ENCODE data around the gene SLC22A23. TPM values are rescaled to one million over a fixed set of nuclear protein-coding genes. Genes with fewer than 3 reads are reported as not detected.

The SLC22A23 gene
- total RNA-seq, 2 experiments from 2014 or later = 13.4 to 13.6 TPM

DNA sequence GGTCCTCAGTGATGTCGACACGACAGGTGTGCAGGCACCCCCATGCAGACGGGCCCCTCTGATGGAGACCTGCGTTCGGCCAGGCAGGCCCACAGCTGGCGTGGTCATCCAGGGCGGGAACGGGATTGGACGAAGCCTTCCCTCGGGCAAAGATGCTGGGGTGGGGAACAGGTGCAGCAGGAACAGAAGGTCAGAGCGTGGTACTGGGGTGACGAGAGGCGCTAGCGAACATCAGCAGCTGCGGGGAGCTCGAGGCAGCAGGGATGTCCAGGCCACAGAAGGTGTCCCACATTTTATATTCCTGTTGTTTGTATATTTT lies 96.2 kb downstream of the SLC22A23 start:
- Histone ChIP-seq H3K36me3 (ENCODE audit: insufficient read depth, low read length) (no peaks in the 10 kb centered on the region), H3K27ac (ENCODE audit: low read depth in 1 of 2, low read length in 2 of 2) (no peak overlapping the region), H3K27me3 (ENCODE audit: control insufficient read depth in 1 of 2, insufficient read depth in 2 of 2, low read length in 2 of 2) (no peaks in the 10 kb centered on the region), H3K4me1 (ENCODE audit: insufficient read depth, low read length) (peaks cover 11% of the 10 kb centered on the region), H3K9me3 (ENCODE audit: control insufficient read depth in 1 of 2, insufficient read depth in 1 of 2, low read length in 2 of 2) (no peaks in the 10 kb centered on the region), H3K4me3 (ENCODE audit: low read length) (no peak overlapping the region)
- CTCF ChIA-PET = no interaction called here
- ATAC-seq (ENCODE audit: poor library complexity) (no peak), DNase-seq (no peak)
- Mint-ChIP-seq H3K4me3 (no peak overlapping the region), H3K36me3 (ENCODE audit: low read depth) (peaks cover 10% of the 10 kb centered on the region), H3K4me1 (ENCODE audit: low read depth) (peaks cover 20% of the 10 kb centered on the region), H3K27me3 (no peaks in the 10 kb centered on the region), H3K27ac (no peak overlapping the region), H3K9me3 (no peaks in the 10 kb centered on the region)
- intact Hi-C loops (cut with DNase I, micrococcal nuclease) = no loop called here
- TF ChIP-seq, protein P1, sequence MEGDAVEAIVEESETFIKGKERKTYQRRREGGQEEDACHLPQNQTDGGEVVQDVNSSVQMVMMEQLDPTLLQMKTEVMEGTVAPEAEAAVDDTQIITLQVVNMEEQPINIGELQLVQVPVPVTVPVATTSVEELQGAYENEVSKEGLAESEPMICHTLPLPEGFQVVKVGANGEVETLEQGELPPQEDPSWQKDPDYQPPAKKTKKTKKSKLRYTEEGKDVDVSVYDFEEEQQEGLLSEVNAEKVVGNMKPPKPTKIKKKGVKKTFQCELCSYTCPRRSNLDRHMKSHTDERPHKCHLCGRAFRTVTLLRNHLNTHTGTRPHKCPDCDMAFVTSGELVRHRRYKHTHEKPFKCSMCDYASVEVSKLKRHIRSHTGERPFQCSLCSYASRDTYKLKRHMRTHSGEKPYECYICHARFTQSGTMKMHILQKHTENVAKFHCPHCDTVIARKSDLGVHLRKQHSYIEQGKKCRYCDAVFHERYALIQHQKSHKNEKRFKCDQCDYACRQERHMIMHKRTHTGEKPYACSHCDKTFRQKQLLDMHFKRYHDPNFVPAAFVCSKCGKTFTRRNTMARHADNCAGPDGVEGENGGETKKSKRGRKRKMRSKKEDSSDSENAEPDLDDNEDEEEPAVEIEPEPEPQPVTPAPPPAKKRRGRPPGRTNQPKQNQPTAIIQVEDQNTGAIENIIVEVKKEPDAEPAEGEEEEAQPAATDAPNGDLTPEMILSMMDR (IDR thresholded peaks at IDR 0.05) = no peak
- POLR2A ChIA-PET = no interaction called here

DNA sequence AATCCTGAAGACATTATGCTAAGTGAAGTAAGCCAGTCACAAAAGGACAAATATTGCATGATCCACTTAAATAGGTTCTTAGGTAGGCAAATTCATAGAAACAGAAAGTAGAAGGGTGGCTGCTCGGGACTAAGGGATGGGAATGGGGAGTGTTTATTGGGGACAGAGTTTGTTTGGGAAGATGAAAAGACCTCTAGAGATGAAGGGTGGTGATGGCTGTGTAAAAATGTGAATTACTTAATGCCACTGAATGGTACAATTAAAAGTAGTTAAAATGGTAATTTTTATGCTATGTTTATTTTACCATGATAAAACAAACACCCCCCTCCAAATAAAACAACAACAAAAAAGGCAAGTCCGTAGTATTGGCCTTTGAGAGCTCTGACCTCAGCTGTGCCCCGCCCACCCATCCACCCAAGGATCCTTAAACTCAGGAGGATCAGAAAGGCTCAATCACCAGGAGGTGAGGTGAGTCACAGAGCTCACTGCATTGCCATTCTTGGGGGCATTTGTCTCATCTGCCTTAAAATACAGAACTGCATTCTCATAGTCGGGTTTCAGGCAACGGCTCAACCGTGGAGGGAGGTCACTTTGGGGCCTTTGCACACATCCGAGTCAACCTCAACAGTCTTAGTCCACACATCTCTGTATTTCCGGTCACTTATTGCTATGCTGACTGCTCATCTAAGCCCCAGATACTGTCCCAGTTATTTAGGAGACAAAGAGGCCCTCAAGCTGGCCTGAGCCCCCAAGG lies 96.7 kb downstream of the SLC22A23 start:
- Histone ChIP-seq H3K4me3 (ENCODE audit: low read length) (no peak overlapping the region), H3K4me1 (ENCODE audit: insufficient read depth, low read length) (peaks cover 17% of the 10 kb centered on the region), H3K27ac (ENCODE audit: low read depth in 1 of 2, low read length in 2 of 2) (no peak overlapping the region), H3K9me3 (ENCODE audit: control insufficient read depth in 1 of 2, insufficient read depth in 1 of 2, low read length in 2 of 2) (no peaks in the 10 kb centered on the region), H3K36me3 (ENCODE audit: insufficient read depth, low read length) (no peaks in the 10 kb centered on the region), H3K27me3 (ENCODE audit: control insufficient read depth in 1 of 2, insufficient read depth in 2 of 2, low read length in 2 of 2) (no peaks in the 10 kb centered on the region)
- no peak for DNase-seq
- peaks cover 13% of the 10 kb centered on the region for H3K36me3 Mint-ChIP-seq (ENCODE audit: low read depth)
- intact Hi-C loops (cut with DNase I, micrococcal nuclease) = loop anchor here (2.0 to 10.0 kb wide), 9 partner anchors 93 to 1642 kb away; partner anchors contain the start of genes CDYL (in 1 of the 2), ECI2 (in 1 of the 2), GMDS (in 1 of the 2) and RPP40 (in 1 of the 2)
- ATAC-seq (ENCODE audit: poor library complexity) = no peak
- TF ChIP-seq, protein P1 (IDR thresholded peaks at IDR 0.05) = no peak
- no peaks in the 10 kb centered on the region for H3K9me3 Mint-ChIP-seq
- H3K4me1 Mint-ChIP-seq (ENCODE audit: low read depth) = peaks cover 26% of the 10 kb centered on the region
- ChIA-PET POLR2A (no interaction called here), CTCF (no interaction called here)
- no peak overlapping the region for H3K27ac Mint-ChIP-seq
- no peaks in the 10 kb centered on the region for H3K27me3 Mint-ChIP-seq
- no peak overlapping the region for H3K4me3 Mint-ChIP-seq

DNA sequence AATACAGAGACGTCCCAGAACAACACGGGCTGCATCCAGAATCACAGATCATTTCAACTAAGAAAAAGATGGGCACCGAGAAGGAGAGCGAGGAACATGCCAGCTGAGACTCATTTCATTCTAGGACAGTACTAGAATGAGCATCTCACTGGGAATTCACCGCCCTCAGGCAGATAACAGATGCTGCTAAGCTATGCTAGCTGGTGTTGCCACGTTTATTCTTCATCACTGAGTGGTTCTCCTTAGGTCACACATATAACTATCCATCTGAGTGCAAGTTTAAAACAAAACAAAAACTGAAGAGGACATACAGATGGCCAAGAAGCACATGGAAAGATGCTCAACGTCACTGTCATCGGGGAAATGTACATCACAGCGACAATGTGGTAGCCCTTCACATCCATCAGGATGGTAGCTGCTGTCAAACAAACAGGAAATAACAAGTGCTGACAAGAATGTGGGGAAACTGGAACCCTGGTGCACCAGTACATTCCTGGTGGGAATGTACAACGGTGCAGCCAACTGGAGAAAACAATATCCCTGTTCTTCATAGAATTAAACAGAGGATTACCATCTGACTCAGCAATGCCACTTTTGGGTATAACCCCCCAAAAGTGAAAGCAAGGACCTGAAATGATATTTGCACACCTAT lies 97.6 kb downstream of the SLC22A23 start:
- TF ChIP-seq, protein P1 (IDR thresholded peaks at IDR 0.05) = no peak
- Histone ChIP-seq H3K27me3 (ENCODE audit: control insufficient read depth in 1 of 2, insufficient read depth in 2 of 2, low read length in 2 of 2) (no peaks in the 10 kb centered on the region), H3K4me3 (ENCODE audit: low read length) (no peak overlapping the region), H3K9me3 (ENCODE audit: control insufficient read depth in 1 of 2, insufficient read depth in 1 of 2, low read length in 2 of 2) (no peaks in the 10 kb centered on the region), H3K27ac (ENCODE audit: low read depth in 1 of 2, low read length in 2 of 2) (no peak overlapping the region), H3K36me3 (ENCODE audit: insufficient read depth, low read length) (no peaks in the 10 kb centered on the region), H3K4me1 (ENCODE audit: insufficient read depth, low read length) (peaks cover 26% of the 10 kb centered on the region)
- no peaks in the 10 kb centered on the region for H3K9me3 Mint-ChIP-seq
- CTCF ChIA-PET = interaction anchor here (0.5 kb wide), 1 partner anchor 425 kb away, joined by 3 read pairs; no protein-coding TSS in a partner anchor
- no peak for ATAC-seq (ENCODE audit: poor library complexity)
- peaks cover 35% of the 10 kb centered on the region for H3K4me1 Mint-ChIP-seq (ENCODE audit: low read depth)
- no peaks in the 10 kb centered on the region for H3K27me3 Mint-ChIP-seq
- no peak overlapping the region for H3K27ac Mint-ChIP-seq
- intact Hi-C loops (cut with DNase I, micrococcal nuclease) = loop anchor here (2.0 to 10.0 kb wide), 9 partner anchors 94 to 1643 kb away; partner anchors contain the start of genes CDYL (in 1 of the 2), ECI2 (in 1 of the 2), GMDS (in 1 of the 2) and RPP40 (in 1 of the 2)
- POLR2A ChIA-PET = interaction anchor here (1.3 kb wide), 1 partner anchor 10 kb away, joined by 4 read pairs; no protein-coding TSS in a partner anchor
- DNase-seq = no peak
- peaks cover 13% of the 10 kb centered on the region for H3K36me3 Mint-ChIP-seq (ENCODE audit: low read depth)
- no peak overlapping the region for H3K4me3 Mint-ChIP-seq
